GM21576 (cell line): ENCODE results near the gene HLTF.
A peak's percentile ranks its signal among the peaks of the same experiment; 100 is the strongest.
"Not testable (repeated sequence)": the region's sequence is repeated elsewhere in the genome, so short reads cannot be mapped to it uniquely, and the experiment has no call there.

Source experiments
- ATAC-seq: cut with Tn5 transposase; IDR thresholded peaks from one replicate; pipeline ENCODE4 v1.9.1; 2021; ENCODE audit warnings: mild to moderate bottlenecking, moderate library complexity; ENCODE audit not compliant: unreplicated experiment

HLTF gene

GRCh38 chr3:148992027-148992634, 94.2 kb downstream of the HLTF start:
- peak; percentile 25 for ATAC-seq

- peak; percentile 77 for ATAC-seq
These were observed 94.9 kb downstream of the HLTF start, which contains the start of gene GYG1 for GRCh38 chr3:148991219-148992026. TSS of gene GYG1 (plus strand) at chr3:148991540. CDS start at chr3:148991641, 101 bp downstream.

GRCh38 chr3:148990236-148990635, 96.1 kb downstream of the HLTF start:
- peak; percentile 26 for ATAC-seq

GRCh38 chr3:148987551-148987950, 98.8 kb downstream of the HLTF start:
- not testable (repeated sequence) for ATAC-seq

GRCh38 chr3:148981273-148981672, 105.1 kb downstream of the HLTF start:
- no peak for ATAC-seq
